HG03066 (cell line): ENCODE measurements around the gene NTRK3.
A peak's percentile ranks its signal among the peaks of the same experiment; 100 is the strongest.

Source experiments
- ATAC-seq: cut with Tn5 transposase; IDR thresholded peaks from one replicate; pipeline ENCODE4 v1.9.1; 2021; ENCODE audit warnings: low read depth; ENCODE audit not compliant: unreplicated experiment

NTRK3 gene

GRCh38 chr15:88188300-88188699 lies 68.2 kb downstream of the NTRK3 start:
- no peak for ATAC-seq

- no peak for ATAC-seq
Observed at GRCh38 chr15:88187195-88187594, 69.3 kb downstream of the NTRK3 start.

GRCh38 chr15:88185584-88185983 lies 71.0 kb downstream of the NTRK3 start:
- no peak for ATAC-seq

- ATAC-seq, result no peak
Observed at GRCh38 chr15:88181613-88182012, 74.9 kb downstream of the NTRK3 start.

GRCh38 chr15:88179562-88179961 lies 77.0 kb downstream of the NTRK3 start:
- ATAC-seq, result peak; percentile 73

- ATAC-seq, result no peak
Observed at GRCh38 chr15:88178631-88179030, 77.9 kb downstream of the NTRK3 start.

GRCh38 chr15:88177451-88177850 lies 79.1 kb downstream of the NTRK3 start:
- no peak for ATAC-seq

GRCh38 chr15:88174571-88174970 lies 82.0 kb downstream of the NTRK3 start:
- ATAC-seq, result no peak

GRCh38 chr15:88166082-88166993 lies 90.2 kb downstream of the NTRK3 start:
- no peak for ATAC-seq

GRCh38 chr15:88161636-88162035 lies 94.9 kb downstream of the NTRK3 start:
- no peak for ATAC-seq

- no peak for ATAC-seq
Observed at GRCh38 chr15:88155310-88155709, 101.2 kb downstream of the NTRK3 start.

- ATAC-seq, result no peak
Observed at GRCh38 chr15:88152672-88153071, 103.9 kb downstream of the NTRK3 start.

GRCh38 chr15:88147760-88148159 lies 108.8 kb downstream of the NTRK3 start:
- no peak for ATAC-seq

GRCh38 chr15:88144921-88145653 lies 111.5 kb downstream of the NTRK3 start:
- no peak for ATAC-seq

GRCh38 chr15:88142121-88142520 lies 114.4 kb downstream of the NTRK3 start:
- no peak for ATAC-seq

GRCh38 chr15:88141269-88141889 lies 115.2 kb downstream of the NTRK3 start:
- ATAC-seq, result no peak

GRCh38 chr15:88140398-88140797 lies 116.1 kb downstream of the NTRK3 start:
- ATAC-seq, result no peak

GRCh38 chr15:88139936-88140335 lies 116.6 kb downstream of the NTRK3 start:
- no peak for ATAC-seq

- ATAC-seq, result no peak
Observed at GRCh38 chr15:88133795-88134194, 122.7 kb downstream of the NTRK3 start.

GRCh38 chr15:88132499-88132898 lies 124.0 kb downstream of the NTRK3 start:
- ATAC-seq, result no peak

GRCh38 chr15:88131937-88132336 lies 124.6 kb downstream of the NTRK3 start:
- no peak for ATAC-seq
